HepG2 (cell line): ENCODE measurements around the gene OSGEPL1. TPM values are rescaled to one million over a fixed set of nuclear protein-coding genes. Genes with fewer than 3 reads are reported as not detected.

Experiments used
- ATF7-NPFF ChIP-seq: sonication (generic); formaldehyde crosslinking; IDR thresholded peaks from 2 replicates; pipeline ENCODE4 v1.8.1; 2023; ENCODE audit warnings: mild to moderate bottlenecking, low read depth, missing genetic modification reagents, moderate library complexity
- BATF2 ChIP-seq: sonication (generic); formaldehyde crosslinking; IDR thresholded peaks from 2 replicates; pipeline ENCODE4 v1.8.0; 2022; ENCODE audit warnings: mild to moderate bottlenecking, missing genetic modification reagents, moderate library complexity
- CERS6 ChIP-seq: sonication (generic); formaldehyde crosslinking; IDR thresholded peaks from 2 replicates; pipeline ENCODE4 v1.5.0; 2020; ENCODE audit warnings: missing genetic modification reagents
- CREM ChIP-seq, 2 experiments: sonication (generic) in 1 of 2; formaldehyde crosslinking in 1 of 2; IDR thresholded peaks; 2 replicates each; pipeline versions ENCODE4 v1.4.0 to v1.6.1; 2016 to 2020; ENCODE audit warnings: antibody characterized with exemption in 1 of 2, mild to moderate bottlenecking in 1 of 2, missing genetic modification reagents in 1 of 2
- DMTF1 ChIP-seq: sonication (generic); formaldehyde crosslinking; IDR thresholded peaks from 2 replicates; pipeline ENCODE4 v1.4.0; 2020; ENCODE audit warnings: mild to moderate bottlenecking, missing genetic modification reagents
- FOXJ3 ChIP-seq: sonication (generic); formaldehyde crosslinking; IDR thresholded peaks from 2 replicates; pipeline ENCODE4 v1.4.0; 2020; ENCODE audit warnings: missing genetic modification reagents, mild to moderate bottlenecking, borderline replicate concordance
- FOXK1 ChIP-seq: sonication (generic); formaldehyde crosslinking; IDR thresholded peaks from 2 replicates; pipeline ENCODE4 v1.4.0; 2020; ENCODE audit warnings: low read depth, missing genetic modification reagents, borderline replicate concordance
- HOXD1 ChIP-seq: sonication (generic); formaldehyde crosslinking; IDR thresholded peaks from 2 replicates; pipeline ENCODE4 v1.5.0; 2020; ENCODE audit warnings: missing genetic modification reagents
- MNT ChIP-seq: fragments of 450-650 bp; IDR thresholded peaks from 2 replicates; pipeline ENCODE4 v1.6.1; 2016
- MZF1 ChIP-seq: sonication (generic); formaldehyde crosslinking; IDR thresholded peaks from 2 replicates; pipeline ENCODE4 v1.8.1; 2023; ENCODE audit warnings: mild to moderate bottlenecking, missing genetic modification reagents, borderline replicate concordance
- NFATC3 ChIP-seq: sonication (generic); formaldehyde crosslinking; IDR thresholded peaks from 2 replicates; pipeline ENCODE4 v1.5.1; 2020; ENCODE audit warnings: mild to moderate bottlenecking, missing genetic modification reagents
- PLRG1 ChIP-seq: fragments of 450-650 bp; conservative IDR thresholded peaks from 2 replicates; pipeline ENCODE4 v1.6.1; 2016
- PPARG ChIP-seq: conservative IDR thresholded peaks from 2 replicates; pipeline ENCODE4 v1.6.1; 2016; ENCODE audit warnings: missing biosample characterization, missing genetic modification reagents
- RNF219 ChIP-seq: sonication (generic); formaldehyde crosslinking; IDR thresholded peaks from 2 replicates; pipeline ENCODE4 v1.5.0; 2020; ENCODE audit warnings: mild to moderate bottlenecking, missing genetic modification reagents
- THAP11 ChIP-seq: IDR thresholded peaks from 2 replicates; pipeline ENCODE4 v1.6.1; 2016; ENCODE audit warnings: missing biosample characterization, missing genetic modification reagents
- THAP8 ChIP-seq: sonication (generic); formaldehyde crosslinking; IDR thresholded peaks from 2 replicates; pipeline ENCODE4 v1.5.1; 2020; ENCODE audit warnings: missing genetic modification reagents, mild to moderate bottlenecking, borderline replicate concordance
- ZBTB20 ChIP-seq: sonication (generic); formaldehyde crosslinking; IDR thresholded peaks from 2 replicates; pipeline ENCODE4 v1.8.1; 2023; ENCODE audit warnings: missing genetic modification reagents, low read depth, mild to moderate bottlenecking, borderline replicate concordance
- ZNF235 ChIP-seq: sonication (generic); formaldehyde crosslinking; IDR thresholded peaks from 2 replicates; pipeline ENCODE4 v1.8.1; 2023; ENCODE audit warnings: mild to moderate bottlenecking, missing genetic modification reagents, borderline replicate concordance
- ZNF354B ChIP-seq: sonication (generic); formaldehyde crosslinking; IDR thresholded peaks from 2 replicates; pipeline ENCODE4 v1.8.0; 2022; ENCODE audit warnings: mild to moderate bottlenecking, missing genetic modification reagents
- ZNF510 ChIP-seq: sonication (generic); formaldehyde crosslinking; IDR thresholded peaks from 2 replicates; pipeline ENCODE4 v1.4.0; 2020; ENCODE audit warnings: low read depth, mild to moderate bottlenecking, missing genetic modification reagents
- polyA plus RNA-seq, 8 experiments: library from polyadenylated mRNA; depleted of rRNA in 3 of 8; stranded (reverse) in 7 of 8; unstranded in 1 of 8; fragments of >200 nt; fragmentation: Illumina TruSeq in 4 of 8; extraction: Trizol in 4 of 8; gene quantifications; 2 replicates each; pipeline versions ENCODE4 v1.2.1 to v1.2.3, GENCODE V29; 2011 to 2016; ENCODE audit warnings: low read depth in 4 of 8, missing spikeins in 1 of 8, mixed read lengths in 1 of 8; ENCODE audit not compliant: insufficient read depth in 1 of 8
- total RNA-seq, 5 experiments: library from RNA; depleted of rRNA; stranded (reverse); fragments of >200 nt; fragmentation: Illumina TruSeq; extraction: Trizol; gene quantifications; 2 replicates each; pipeline ENCODE4 v1.2.3, GENCODE V29; 2016; ENCODE audit warnings: low read depth in 1 of 5

The OSGEPL1 gene
- total and polyA plus RNA-seq, 2 of the 13 experiments (the other 11 are each of a cell fraction or from before 2014, with no cell fraction given), result 10.2 to 10.8 TPM

GRCh38 chr2:189762551-189763298, at the start of gene OSGEPL1 (continued):
- TF ChIP-seq MNT (0 out of 2 replicates have a peak, but pooled peaks have one; percentile 22), RNF219 (CRISPR knock-in tag) (no peak), FOXK1 (CRISPR knock-in tag) (0 out of 2 replicates have a peak, but pooled peaks have one; percentile 11), CREM (IDR thresholded peaks at IDR 0.05) (peak; percentile 97), CREM (CRISPR knock-in tag; IDR thresholded peaks at IDR 0.05) (no peak), HOXD1 (CRISPR knock-in tag) (no peak), ZBTB20 (CRISPR knock-in tag) (peak; percentile 78), PLRG1 (no peak), BATF2 (CRISPR knock-in tag) (0 out of 2 replicates have a peak, but pooled peaks have one; percentile 8), THAP8 (CRISPR knock-in tag) (peak; percentile 30; the same call in 1 of the 2 replicates), ZNF510 (CRISPR knock-in tag) (no peak), ZNF235 (no peak), NFATC3 (CRISPR knock-in tag) (0 out of 2 replicates have a peak, but pooled peaks have one; percentile 55), ATF7-NPFF (peak; percentile 59), DMTF1 (no peak), ZNF354B (0 out of 2 replicates have a peak, but pooled peaks have one; percentile 36), THAP11 (CRISPR knock-in tag) (peak; percentile 88), CERS6 (CRISPR knock-in tag) (no peak; the same call in 1 of the 2 replicates), PPARG (CRISPR knock-in tag) (no peak; the same call in 1 of the 2 replicates), FOXJ3 (CRISPR knock-in tag) (no peak; the same call in 1 of the 2 replicates), MZF1 (CRISPR knock-in tag) (0 out of 2 replicates have a peak, but pooled peaks have one; percentile 78)
